ENCODE data around the gene DPYD.

GRCh38 chr1:97610748-97611147 lies 310.1 kb downstream of the DPYD start:
- no peak for TF ChIP-seq CTCF (IDR thresholded peaks at IDR 0.05; ENCODE audit: insufficient read depth, low read length, poor library complexity, severe bottlenecking)
- TF ChIP-seq EZH2phosphoT487 (conservative IDR thresholded peaks at IDR 0.05; ENCODE audit: low read length): no peak

Measured in SU-DHL-6 (cell line).